DND-41 (cell line): ENCODE measurements around the gene KHDC4.

ENCODE experiments used
- ATAC-seq: fragments of 200-7000 bp; cut with Tn5 transposase; 3 replicates; pipeline ENCODE4 v1.9.1; 2021; ENCODE audit warnings: low read depth; ENCODE audit not compliant: insufficient read depth
- DNase-seq: peaks from one replicate; pipeline ENCODE4 v3.0.0-alpha.2; 2020
- H2AFZ ChIP-seq: 2 replicates; pipeline ENCODE4 v1.6.0; 2012; ENCODE audit warnings: low read depth, low read length
- H3K27ac ChIP-seq: 2 replicates; pipeline ENCODE4 v1.5.1; 2012; ENCODE audit warnings: low read length, inconsistent platforms
- H3K27me3 ChIP-seq: fragments of 200-600 bp; sonication (generic); 2 replicates; pipeline ENCODE4 v1.6.0; 2012; ENCODE audit warnings: low read length, mild to moderate bottlenecking, inconsistent platforms; ENCODE audit not compliant: insufficient read depth, poor library complexity
- H3K36me3 ChIP-seq: 2 replicates; pipeline ENCODE4 v1.5.1; 2012; ENCODE audit warnings: low read length, inconsistent platforms; ENCODE audit not compliant: insufficient read depth
- H3K4me1 ChIP-seq: 2 replicates; pipeline ENCODE4 v1.5.1; 2012; ENCODE audit warnings: mild to moderate bottlenecking, low read length; ENCODE audit not compliant: insufficient read depth
- H3K4me2 ChIP-seq: 2 replicates; pipeline ENCODE4 v1.6.0; 2012; ENCODE audit warnings: mild to moderate bottlenecking, moderate library complexity, low read length, inconsistent platforms; ENCODE audit not compliant: insufficient read depth
- H3K4me3 ChIP-seq, 2 experiments: fragments of 200-600 bp in 1 of 2; shearing (Covaris generic) in 1 of 2; 2 replicates each; pipeline ENCODE4 v1.5.1; 2012 to 2016; ENCODE audit warnings: inconsistent platforms in 2 of 2, low read length in 2 of 2, mild to moderate bottlenecking in 2 of 2, low read depth in 1 of 2, moderate library complexity in 1 of 2
- H3K79me2 ChIP-seq: 2 replicates; pipeline ENCODE4 v1.6.0; 2012; ENCODE audit warnings: low read length, inconsistent platforms; ENCODE audit not compliant: insufficient read depth
- H3K9ac ChIP-seq: 2 replicates; pipeline ENCODE4 v1.6.0; 2012; ENCODE audit warnings: low read depth, mild to moderate bottlenecking, inconsistent platforms, low read length, moderate library complexity
- H3K9me3 ChIP-seq: 2 replicates; pipeline ENCODE4 v1.5.1; 2012; ENCODE audit warnings: low read length, moderate library complexity, mild to moderate bottlenecking, inconsistent platforms; ENCODE audit not compliant: insufficient read depth, severe bottlenecking
- H4K20me1 ChIP-seq: 2 replicates; pipeline ENCODE4 v1.6.0; 2012; ENCODE audit warnings: low read length; ENCODE audit not compliant: insufficient read depth
- EZH2 ChIP-seq: IDR thresholded peaks from 3 replicates; pipeline ENCODE4 v1.6.1; 2012; ENCODE audit warnings: borderline replicate concordance, low read depth, mild to moderate bottlenecking, moderate library complexity, low read length, inconsistent platforms; ENCODE audit not compliant: severe bottlenecking
- TF ChIP-seq, protein P1 (sequence below): IDR thresholded peaks from 2 replicates; pipeline ENCODE4 v1.5.1; 2012; ENCODE audit warnings: borderline replicate concordance, low read length, moderate library complexity, mild to moderate bottlenecking; ENCODE audit not compliant: poor library complexity, severe bottlenecking; ENCODE audit errors: extremely low read depth

Gene KHDC4

DNA sequence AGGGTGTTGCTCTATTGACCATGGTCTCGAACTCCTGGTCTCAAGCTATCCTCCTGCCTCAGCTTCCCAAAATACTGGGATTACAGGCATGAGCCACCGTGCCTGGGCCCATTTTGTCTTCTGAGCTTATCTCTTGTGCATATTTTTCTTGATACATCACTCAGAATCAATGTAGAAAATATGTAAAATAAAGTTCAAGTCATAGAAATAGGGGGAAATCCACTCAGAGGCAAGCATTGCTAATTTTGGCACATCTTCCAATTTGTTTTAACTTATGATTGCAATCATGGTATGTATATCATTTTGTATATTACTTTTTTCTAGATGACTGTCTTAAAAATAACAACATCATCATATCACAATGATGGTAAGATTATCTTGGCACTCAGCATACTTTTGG lies 44.6 kb downstream of the KHDC4 start:
- DNase-seq, result no peak
- Histone ChIP-seq H2AFZ (no peak overlapping the region), H3K36me3 (no peaks in the 10 kb centered on the region), H3K9me3 (no peaks in the 10 kb centered on the region), H3K79me2 (no peaks in the 10 kb centered on the region), H3K4me2 (no peak overlapping the region), H3K9ac (no peak overlapping the region), H3K4me1 (0 out of 2 replicates have a peak, but pooled peaks cover 4% of the 10 kb centered on the region), H3K27me3 (no peaks in the 10 kb centered on the region), H4K20me1 (no peaks in the 10 kb centered on the region), H3K4me3 (no peak overlapping the region), H3K27ac (no peak overlapping the region)
- no peak for ATAC-seq
- TF ChIP-seq, protein P1, sequence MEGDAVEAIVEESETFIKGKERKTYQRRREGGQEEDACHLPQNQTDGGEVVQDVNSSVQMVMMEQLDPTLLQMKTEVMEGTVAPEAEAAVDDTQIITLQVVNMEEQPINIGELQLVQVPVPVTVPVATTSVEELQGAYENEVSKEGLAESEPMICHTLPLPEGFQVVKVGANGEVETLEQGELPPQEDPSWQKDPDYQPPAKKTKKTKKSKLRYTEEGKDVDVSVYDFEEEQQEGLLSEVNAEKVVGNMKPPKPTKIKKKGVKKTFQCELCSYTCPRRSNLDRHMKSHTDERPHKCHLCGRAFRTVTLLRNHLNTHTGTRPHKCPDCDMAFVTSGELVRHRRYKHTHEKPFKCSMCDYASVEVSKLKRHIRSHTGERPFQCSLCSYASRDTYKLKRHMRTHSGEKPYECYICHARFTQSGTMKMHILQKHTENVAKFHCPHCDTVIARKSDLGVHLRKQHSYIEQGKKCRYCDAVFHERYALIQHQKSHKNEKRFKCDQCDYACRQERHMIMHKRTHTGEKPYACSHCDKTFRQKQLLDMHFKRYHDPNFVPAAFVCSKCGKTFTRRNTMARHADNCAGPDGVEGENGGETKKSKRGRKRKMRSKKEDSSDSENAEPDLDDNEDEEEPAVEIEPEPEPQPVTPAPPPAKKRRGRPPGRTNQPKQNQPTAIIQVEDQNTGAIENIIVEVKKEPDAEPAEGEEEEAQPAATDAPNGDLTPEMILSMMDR, result no peak
- TF ChIP-seq EZH2, result no peak

DNA sequence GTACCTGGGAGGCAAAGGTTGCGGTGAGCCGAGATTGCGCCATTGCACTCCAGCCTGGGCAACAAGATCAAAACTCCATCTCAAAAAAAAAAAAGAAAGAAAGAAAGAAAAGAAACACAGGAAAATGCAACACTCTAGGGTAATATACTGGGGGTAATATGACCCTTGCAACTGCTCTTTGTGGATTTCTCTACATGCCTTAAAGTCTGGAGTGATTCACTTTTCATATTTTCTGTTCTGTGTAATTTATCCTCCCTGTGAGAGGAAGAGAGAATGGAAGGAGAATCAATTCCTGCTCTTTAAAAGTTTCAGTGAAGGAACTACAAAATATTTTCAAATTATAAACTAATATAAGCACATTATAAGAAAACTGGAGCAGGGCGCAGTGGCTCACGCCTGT lies 45.7 kb downstream of the KHDC4 start:
- Histone ChIP-seq H3K79me2 (no peaks in the 10 kb centered on the region), H3K36me3 (no peaks in the 10 kb centered on the region), H3K9ac (no peak overlapping the region), H3K27me3 (peaks cover 3% of the 10 kb centered on the region), H3K4me2 (no peak overlapping the region), H3K4me3 (no peak overlapping the region), H4K20me1 (no peaks in the 10 kb centered on the region), H3K9me3 (no peaks in the 10 kb centered on the region), H3K4me1 (no peaks in the 10 kb centered on the region), H2AFZ (no peak overlapping the region), H3K27ac (no peak overlapping the region)
- ATAC-seq (no peak), DNase-seq (no peak)
- TF ChIP-seq, protein P1, result no peak
- no peak for TF ChIP-seq EZH2

DNA sequence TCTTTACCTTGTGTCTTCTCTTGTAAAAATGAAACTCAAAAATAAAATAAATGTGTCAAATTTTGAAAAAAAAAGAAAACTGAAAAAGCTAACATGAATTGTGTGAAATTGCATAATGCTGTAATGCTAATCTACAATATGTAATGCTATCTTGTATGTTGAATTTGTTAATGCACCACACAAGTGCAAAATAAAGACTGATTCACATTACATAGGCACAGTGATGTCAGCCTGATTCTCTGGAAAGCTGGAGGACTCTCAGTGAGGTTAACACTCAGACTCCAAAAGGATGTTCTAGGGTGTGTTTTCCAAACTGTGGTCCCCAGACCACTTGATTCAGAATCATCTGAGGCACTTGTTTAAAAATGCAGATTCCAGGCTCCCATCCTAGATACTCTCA lies 49.2 kb downstream of the KHDC4 start:
- H3K9ac ChIP-seq, result no peak overlapping the region
- H3K79me2 ChIP-seq, result no peaks in the 10 kb centered on the region
- no peaks in the 10 kb centered on the region for H3K4me1 ChIP-seq
- no peak overlapping the region for H3K4me2 ChIP-seq
- H2AFZ ChIP-seq, result no peak overlapping the region
- H3K27me3 ChIP-seq, result peaks cover 3% of the 10 kb centered on the region
- no peak for ATAC-seq
- H3K36me3 ChIP-seq, result no peaks in the 10 kb centered on the region
- H3K27ac ChIP-seq, result no peak overlapping the region
- H3K4me3 ChIP-seq, result no peak overlapping the region
- TF ChIP-seq, protein P1, result no peak
- TF ChIP-seq EZH2, result no peak
- DNase-seq, result no peak
- no peaks in the 10 kb centered on the region for H4K20me1 ChIP-seq
- no peaks in the 10 kb centered on the region for H3K9me3 ChIP-seq
